Neural progenitor cell (in vitro differentiated cells): ENCODE results near the gene QRFP. TPM values are rescaled to one million over a fixed set of nuclear protein-coding genes. Genes with fewer than 3 reads are reported as not detected.

Experiments
- DNase-seq: peaks from one replicate; pipeline ENCODE4 v3.0.0-alpha.2; 2016; ENCODE audit warnings: low spot score
- H2AFZ ChIP-seq: fragments of 200-600 bp; sonication (generic); replicated peaks from 2 replicates; pipeline ENCODE4 v1.6.1; 2016; ENCODE audit warnings: antibody characterized with exemption
- H3F3A ChIP-seq: fragments of 200-600 bp; sonication (generic); 2 replicates; pipeline ENCODE4 v1.6.1; 2016; ENCODE audit warnings: antibody characterized with exemption, low read depth
- H3K27ac ChIP-seq: fragments of 200-600 bp; sonication (generic); 2 replicates; pipeline ENCODE4 v1.5.1; 2016; ENCODE audit warnings: mild to moderate bottlenecking
- H3K27me3 ChIP-seq: fragments of 200-600 bp; sonication (generic); 2 replicates; pipeline ENCODE4 v1.6.1; 2016; ENCODE audit warnings: mild to moderate bottlenecking, moderate library complexity
- H3K36me3 ChIP-seq: fragments of 200-600 bp; sonication (generic); 2 replicates; pipeline ENCODE4 v1.5.1; 2016
- H3K4me1 ChIP-seq: fragments of 200-600 bp; sonication (generic); 2 replicates; pipeline ENCODE4 v1.6.1; 2016; ENCODE audit warnings: mixed run types
- H3K4me2 ChIP-seq: fragments of 200-600 bp; sonication (generic); 2 replicates; pipeline ENCODE4 v1.6.1; 2016
- H3K4me3 ChIP-seq: fragments of 200-600 bp; sonication (generic); 2 replicates; pipeline ENCODE4 v1.5.1; 2016
- H3K79me2 ChIP-seq: fragments of 200-600 bp; sonication (generic); 2 replicates; pipeline ENCODE4 v1.6.1; 2016; ENCODE audit warnings: low read depth
- H3K9ac ChIP-seq: fragments of 200-600 bp; sonication (generic); 2 replicates; pipeline ENCODE4 v1.6.1; 2016
- H3K9me3 ChIP-seq: fragments of 200-600 bp; sonication (generic); 2 replicates; pipeline ENCODE4 v1.5.1; 2016; ENCODE audit warnings: low read depth
- H4K20me1 ChIP-seq: fragments of 200-600 bp; sonication (generic); 2 replicates; pipeline ENCODE4 v1.6.1; 2016; ENCODE audit warnings: low read depth
- H3K27ac Mint-ChIP-seq: 3 replicates; pipeline ENCODE4 v1.8.0; 2021; ENCODE audit warnings: mixed read lengths
- H3K27me3 Mint-ChIP-seq: 2 replicates; pipeline ENCODE4 v1.8.0; 2022; ENCODE audit warnings: low read depth, mild to moderate bottlenecking, inconsistent platforms, moderate library complexity, mixed read lengths; ENCODE audit not compliant: insufficient read depth
- H3K36me3 Mint-ChIP-seq: 3 replicates; pipeline ENCODE4 v1.8.0; 2021; ENCODE audit warnings: mixed read lengths
- H3K4me1 Mint-ChIP-seq: 3 replicates; pipeline ENCODE4 v1.8.0; 2021; ENCODE audit warnings: mixed read lengths
- H3K4me3 Mint-ChIP-seq: 3 replicates; pipeline ENCODE4 v1.8.0; 2021; ENCODE audit warnings: mild to moderate bottlenecking, moderate library complexity, mixed read lengths
- H3K9me3 Mint-ChIP-seq: 3 replicates; pipeline ENCODE4 v1.8.0; 2020; ENCODE audit warnings: mixed read lengths
- EZH2 ChIP-seq: fragments of 200-600 bp; sonication (generic); IDR thresholded peaks from 2 replicates; pipeline ENCODE4 v1.6.1; 2017; ENCODE audit warnings: antibody characterized with exemption, mild to moderate bottlenecking, moderate library complexity
- EZH2phosphoT487 ChIP-seq: fragments of 200-600 bp; sonication (generic); IDR thresholded peaks from 2 replicates; pipeline ENCODE4 v1.6.1; 2017; ENCODE audit warnings: antibody characterized with exemption
- total RNA-seq: library from RNA; depleted of rRNA; stranded (reverse); fragments of >200 nt; gene quantifications from 2 replicates; pipeline ENCODE4 v1.2.3, GENCODE V29; 2015; ENCODE audit warnings: low replicate concordance
- TF ChIP-seq, protein P1 (sequence below): fragments of 200-600 bp; sonication (generic); IDR thresholded peaks from 2 replicates; pipeline ENCODE4 v1.5.1; 2017; ENCODE audit warnings: antibody characterized with exemption, mild to moderate bottlenecking

The QRFP gene
- total RNA-seq, 1 donor from 2014 or later, result not detected

DNA sequence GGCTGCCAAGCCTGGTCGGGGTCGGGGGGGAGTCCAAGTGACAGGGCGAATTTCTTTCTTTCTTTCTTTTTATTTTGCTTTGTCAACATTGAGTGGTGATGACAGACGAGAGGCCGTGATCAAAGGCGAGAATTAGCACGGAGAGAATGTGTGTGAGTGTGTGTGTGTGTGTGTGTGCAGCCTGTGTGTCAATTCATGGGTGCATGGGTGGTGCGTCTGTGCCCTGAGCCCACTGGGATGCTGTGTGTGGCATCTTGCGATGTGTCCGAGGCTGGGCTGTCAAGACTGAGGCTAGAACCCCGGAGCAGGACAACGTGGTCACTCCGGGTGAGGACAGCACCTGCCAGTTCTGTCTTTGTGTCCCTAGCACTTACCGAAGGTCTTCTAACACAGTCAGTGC lies 47.2 kb upstream of the QRFP start:
- Histone ChIP-seq H3K9ac (no peak overlapping the region), H3K4me2 (no peak overlapping the region), H3K79me2 (no peaks in the 10 kb centered on the region), H4K20me1 (peaks cover 13% of the 10 kb centered on the region), H3K4me3 (no peak overlapping the region), H3K9me3 (no peaks in the 10 kb centered on the region), H3K27me3 (peaks cover 42% of the 10 kb centered on the region), H3K4me1 (peaks cover 6% of the 10 kb centered on the region), H3K27ac (no peak overlapping the region), H3F3A (peaks cover 29% of the 10 kb centered on the region), H2AFZ (no peak overlapping the region), H3K36me3 (no peaks in the 10 kb centered on the region)
- no peak for DNase-seq
- Mint-ChIP-seq H3K27ac (peak overlapping the region; percentile 40), H3K27me3 (peaks cover 36% of the 10 kb centered on the region), H3K9me3 (no peaks in the 10 kb centered on the region), H3K4me1 (peaks cover 16% of the 10 kb centered on the region), H3K36me3 (no peaks in the 10 kb centered on the region), H3K4me3 (no peak overlapping the region)
- TF ChIP-seq EZH2 (no peak), EZH2phosphoT487 (no peak)
- TF ChIP-seq, protein P1, sequence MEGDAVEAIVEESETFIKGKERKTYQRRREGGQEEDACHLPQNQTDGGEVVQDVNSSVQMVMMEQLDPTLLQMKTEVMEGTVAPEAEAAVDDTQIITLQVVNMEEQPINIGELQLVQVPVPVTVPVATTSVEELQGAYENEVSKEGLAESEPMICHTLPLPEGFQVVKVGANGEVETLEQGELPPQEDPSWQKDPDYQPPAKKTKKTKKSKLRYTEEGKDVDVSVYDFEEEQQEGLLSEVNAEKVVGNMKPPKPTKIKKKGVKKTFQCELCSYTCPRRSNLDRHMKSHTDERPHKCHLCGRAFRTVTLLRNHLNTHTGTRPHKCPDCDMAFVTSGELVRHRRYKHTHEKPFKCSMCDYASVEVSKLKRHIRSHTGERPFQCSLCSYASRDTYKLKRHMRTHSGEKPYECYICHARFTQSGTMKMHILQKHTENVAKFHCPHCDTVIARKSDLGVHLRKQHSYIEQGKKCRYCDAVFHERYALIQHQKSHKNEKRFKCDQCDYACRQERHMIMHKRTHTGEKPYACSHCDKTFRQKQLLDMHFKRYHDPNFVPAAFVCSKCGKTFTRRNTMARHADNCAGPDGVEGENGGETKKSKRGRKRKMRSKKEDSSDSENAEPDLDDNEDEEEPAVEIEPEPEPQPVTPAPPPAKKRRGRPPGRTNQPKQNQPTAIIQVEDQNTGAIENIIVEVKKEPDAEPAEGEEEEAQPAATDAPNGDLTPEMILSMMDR, result no peak

DNA sequence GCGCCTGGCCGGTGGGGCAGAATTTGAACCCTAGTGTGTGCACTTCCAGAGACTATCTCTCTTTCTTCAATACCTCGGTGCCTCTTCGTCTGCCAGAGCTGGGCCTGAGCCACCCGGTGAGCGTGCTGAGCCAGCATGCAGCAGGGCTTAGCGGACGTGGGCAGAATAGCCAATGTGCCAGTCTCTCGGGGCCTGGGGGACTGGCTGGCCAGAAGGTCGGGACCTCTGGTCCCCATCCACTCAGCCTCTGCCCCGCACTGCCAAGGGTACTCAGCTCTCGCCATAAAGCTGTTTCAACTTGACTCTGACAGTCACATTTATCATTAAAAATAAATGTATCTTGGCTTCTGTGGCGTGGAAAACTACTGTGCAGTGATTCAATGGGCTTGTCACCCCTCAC lies 46.6 kb upstream of the QRFP start:
- Histone ChIP-seq H3K79me2 (no peaks in the 10 kb centered on the region), H3K4me1 (peaks cover 7% of the 10 kb centered on the region), H3F3A (peaks cover 32% of the 10 kb centered on the region), H4K20me1 (peaks cover 13% of the 10 kb centered on the region), H3K36me3 (no peaks in the 10 kb centered on the region), H3K27ac (no peak overlapping the region), H3K9ac (no peak overlapping the region), H3K4me3 (no peak overlapping the region), H2AFZ (no peak overlapping the region), H3K27me3 (peaks cover 46% of the 10 kb centered on the region), H3K9me3 (no peaks in the 10 kb centered on the region), H3K4me2 (no peak overlapping the region)
- Mint-ChIP-seq H3K4me1 (peaks cover 15% of the 10 kb centered on the region), H3K36me3 (no peaks in the 10 kb centered on the region), H3K27ac (no peak overlapping the region), H3K27me3 (peaks cover 36% of the 10 kb centered on the region), H3K4me3 (no peak overlapping the region), H3K9me3 (no peaks in the 10 kb centered on the region)
- no peak for DNase-seq
- TF ChIP-seq EZH2, result no peak
- TF ChIP-seq, protein P1, result no peak
- TF ChIP-seq EZH2phosphoT487, result no peak

DNA sequence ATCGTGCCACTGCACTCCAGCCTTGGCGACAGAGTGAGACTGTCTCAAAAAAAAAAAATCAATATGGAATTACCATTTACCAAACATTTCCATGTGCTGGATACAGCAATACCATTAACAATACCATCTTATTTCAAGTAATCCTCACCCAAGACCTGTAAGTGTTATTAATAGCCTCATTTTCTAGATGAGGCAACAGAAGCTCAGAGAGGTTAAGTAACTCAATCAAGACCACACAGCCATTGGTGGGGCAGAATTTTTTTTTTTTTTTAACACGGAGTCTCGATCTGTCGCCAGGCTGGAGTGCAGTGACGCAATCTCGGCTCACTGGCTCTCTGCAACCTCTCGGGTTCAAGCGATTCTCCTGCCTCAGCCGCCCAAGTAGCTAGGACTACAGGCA lies 46.1 kb upstream of the QRFP start:
- no peak overlapping the region for H3K27ac Mint-ChIP-seq
- Histone ChIP-seq H3K36me3 (no peaks in the 10 kb centered on the region), H2AFZ (no peak overlapping the region), H3K4me3 (no peak overlapping the region), H3K9me3 (no peaks in the 10 kb centered on the region), H3F3A (peaks cover 37% of the 10 kb centered on the region), H4K20me1 (peaks cover 17% of the 10 kb centered on the region), H3K27me3 (peaks cover 52% of the 10 kb centered on the region), H3K79me2 (no peaks in the 10 kb centered on the region), H3K4me2 (no peak overlapping the region), H3K27ac (no peak overlapping the region), H3K9ac (no peak overlapping the region), H3K4me1 (peaks cover 12% of the 10 kb centered on the region)
- DNase-seq, result no peak
- no peaks in the 10 kb centered on the region for H3K9me3 Mint-ChIP-seq
- H3K4me3 Mint-ChIP-seq, result no peak overlapping the region
- no peaks in the 10 kb centered on the region for H3K36me3 Mint-ChIP-seq
- peaks cover 17% of the 10 kb centered on the region for H3K4me1 Mint-ChIP-seq
- peaks cover 36% of the 10 kb centered on the region for H3K27me3 Mint-ChIP-seq
- TF ChIP-seq EZH2 (no peak), EZH2phosphoT487 (no peak)
- TF ChIP-seq, protein P1, result no peak
